Suprapubic skin (tissue), 3 donors: ENCODE measurements around the gene PGAM1.

Experiments
- POLR2A ChIP-seq, 2 donors: fragments of 450-650 bp; IDR thresholded peaks; one replicate each; pipeline ENCODE4 v1.6.1; 2017; ENCODE audit warnings: antibody characterized with exemption in 2 of 2, mild to moderate bottlenecking in 2 of 2, moderate library complexity in 2 of 2
- TF ChIP-seq, protein P1 (sequence below), 2 donors: fragments of 200-600 bp in 1 of 2; fragments of 450-650 bp in 1 of 2; sonication (generic) in 1 of 2; IDR thresholded peaks; one replicate each; pipeline ENCODE4 v1.5.1; 2016 to 2019; ENCODE audit warnings: antibody characterized with exemption in 2 of 2, mild to moderate bottlenecking in 1 of 2, moderate library complexity in 1 of 2

DNA sequence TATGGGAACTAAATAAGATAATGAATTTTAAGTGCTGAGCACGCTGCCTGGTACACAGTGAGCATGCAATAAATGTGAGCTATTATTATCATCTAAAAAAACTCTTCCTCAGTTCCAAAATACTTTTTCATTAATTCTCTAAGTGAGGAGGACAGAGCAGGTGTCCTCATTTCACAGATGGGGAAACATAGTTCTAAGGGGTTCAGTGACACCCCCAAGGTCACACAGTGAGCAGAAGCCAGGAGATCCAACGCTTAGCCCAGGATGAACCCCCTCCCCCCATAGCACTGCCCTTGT is 18.1 kb upstream of the PGAM1 start:
- TF ChIP-seq POLR2A (IDR thresholded peaks at IDR 0.05) = no peak
- TF ChIP-seq, protein P1, sequence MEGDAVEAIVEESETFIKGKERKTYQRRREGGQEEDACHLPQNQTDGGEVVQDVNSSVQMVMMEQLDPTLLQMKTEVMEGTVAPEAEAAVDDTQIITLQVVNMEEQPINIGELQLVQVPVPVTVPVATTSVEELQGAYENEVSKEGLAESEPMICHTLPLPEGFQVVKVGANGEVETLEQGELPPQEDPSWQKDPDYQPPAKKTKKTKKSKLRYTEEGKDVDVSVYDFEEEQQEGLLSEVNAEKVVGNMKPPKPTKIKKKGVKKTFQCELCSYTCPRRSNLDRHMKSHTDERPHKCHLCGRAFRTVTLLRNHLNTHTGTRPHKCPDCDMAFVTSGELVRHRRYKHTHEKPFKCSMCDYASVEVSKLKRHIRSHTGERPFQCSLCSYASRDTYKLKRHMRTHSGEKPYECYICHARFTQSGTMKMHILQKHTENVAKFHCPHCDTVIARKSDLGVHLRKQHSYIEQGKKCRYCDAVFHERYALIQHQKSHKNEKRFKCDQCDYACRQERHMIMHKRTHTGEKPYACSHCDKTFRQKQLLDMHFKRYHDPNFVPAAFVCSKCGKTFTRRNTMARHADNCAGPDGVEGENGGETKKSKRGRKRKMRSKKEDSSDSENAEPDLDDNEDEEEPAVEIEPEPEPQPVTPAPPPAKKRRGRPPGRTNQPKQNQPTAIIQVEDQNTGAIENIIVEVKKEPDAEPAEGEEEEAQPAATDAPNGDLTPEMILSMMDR (IDR thresholded peaks at IDR 0.05) = no peak
